Activated naive CD8-positive, alpha-beta T cell treated with anti-CD3 and anti-CD28 coated beads, Interleukin-2, amount 10 ng/mL, durations not matched to agents 7 days and 5 days (primary cell): ENCODE measurements around the gene ACOX3. TPM values are rescaled to one million over a fixed set of nuclear protein-coding genes. Genes with fewer than 3 reads are reported as not detected.
A peak's percentile ranks its signal among the peaks of the same experiment; 100 is the strongest.
"Not testable (repeated sequence)": the region's sequence is repeated elsewhere in the genome, so short reads cannot be mapped to it uniquely, and the experiment has no call there.

ENCODE experiments used
- ATAC-seq: fragments of 150-1000 bp; cut with Tn5 transposase; one replicate; pipeline ENCODE4 v1.10.0; 2021; ENCODE audit warnings: low read depth, moderate library complexity
- POLR2A ChIA-PET: fragments of 350-600 bp; sonication (Branson Sonifier 250); formaldehyde crosslinking; loops from one replicate; lab custom pipeline; 2021; ENCODE audit warnings: antibody characterized with exemption; lab: Charles Lee
- DNase-seq: peaks from one replicate; pipeline ENCODE4 v3.0.0; 2021
- H3K27ac Mint-ChIP-seq: one replicate; pipeline ENCODE4 v1.8.0; 2022; ENCODE audit warnings: mild to moderate bottlenecking, mixed read lengths
- H3K27me3 Mint-ChIP-seq: one replicate; pipeline ENCODE4 v1.8.0; 2022; ENCODE audit warnings: mild to moderate bottlenecking, moderate library complexity, mixed read lengths
- H3K36me3 Mint-ChIP-seq: one replicate; pipeline ENCODE4 v1.8.0; 2021; ENCODE audit warnings: mild to moderate bottlenecking, mixed read lengths
- H3K4me1 Mint-ChIP-seq: one replicate; pipeline ENCODE4 v1.8.0; 2021; ENCODE audit warnings: mixed read lengths
- H3K4me3 Mint-ChIP-seq: one replicate; pipeline ENCODE4 v1.8.0; 2022; ENCODE audit warnings: mild to moderate bottlenecking, moderate library complexity, mixed read lengths
- H3K9me3 Mint-ChIP-seq: one replicate; pipeline ENCODE4 v1.8.0; 2021; ENCODE audit warnings: mixed read lengths
- total RNA-seq, 2 experiments: library from RNA; stranded (reverse); gene quantifications; one replicate each; pipeline ENCODE4 v1.2.3, GENCODE V29; 2021

The ACOX3 gene
- total RNA-seq, 2 experiments from 2014 or later, result 15.2 to 16.6 TPM

GRCh38 chr4:8437281-8437680 lies 3.2 kb downstream of the ACOX3 start:
- POLR2A ChIA-PET, result interaction anchor here (1.1 kb wide), 1 partner anchor 9 kb away, joined by 5 read pairs; no protein-coding TSS in a partner anchor
- H3K27ac Mint-ChIP-seq, result no peak overlapping the region

GRCh38 chr4:8435656-8436121 lies 4.8 kb downstream of the ACOX3 start:
- no peaks in the 10 kb centered on the region for H3K27me3 Mint-ChIP-seq
- peaks cover 7% of the 10 kb centered on the region for H3K36me3 Mint-ChIP-seq
- ATAC-seq (peak; percentile 35), DNase-seq (peak; percentile 49)
- peaks cover 28% of the 10 kb centered on the region for H3K4me1 Mint-ChIP-seq
- peak overlapping the region; percentile 88 for H3K27ac Mint-ChIP-seq
- POLR2A ChIA-PET, result interaction anchor here (0.6 to 1.3 kb wide), 2 partner anchors 237 to 1752 kb away, joined by 3 read pairs; partner anchors contain the start of gene SH3TC1
- H3K9me3 Mint-ChIP-seq, result no peaks in the 10 kb centered on the region
- peak overlapping the region; percentile 82 for H3K4me3 Mint-ChIP-seq

More at GRCh38 chr4:8437281-8437680, 3.2 kb downstream of the ACOX3 start:
- Mint-ChIP-seq H3K9me3 (no peaks in the 10 kb centered on the region), H3K4me1 (peaks cover 36% of the 10 kb centered on the region), H3K36me3 (peaks cover 7% of the 10 kb centered on the region), H3K27me3 (no peaks in the 10 kb centered on the region), H3K4me3 (no peak overlapping the region)
- no peak for DNase-seq
- no peak for ATAC-seq

- Mint-ChIP-seq H3K27ac (no peak overlapping the region), H3K36me3 (peaks cover 2% of the 10 kb centered on the region), H3K4me1 (peaks cover 22% of the 10 kb centered on the region), H3K4me3 (peak overlapping the region; percentile 82), H3K9me3 (no peaks in the 10 kb centered on the region), H3K27me3 (no peaks in the 10 kb centered on the region)
- DNase-seq (no peak), ATAC-seq (no peak)
- POLR2A ChIA-PET, result no interaction called here
Measured at GRCh38 chr4:8434251-8435073, 6.1 kb downstream of the ACOX3 start.

GRCh38 chr4:8433136-8433535 lies 7.4 kb downstream of the ACOX3 start:
- Mint-ChIP-seq H3K4me1 (peaks cover 25% of the 10 kb centered on the region), H3K4me3 (no peak overlapping the region), H3K27me3 (no peaks in the 10 kb centered on the region), H3K27ac (no peak overlapping the region), H3K36me3 (peaks cover 2% of the 10 kb centered on the region), H3K9me3 (no peaks in the 10 kb centered on the region)
- no peak for ATAC-seq
- no peak for DNase-seq
- POLR2A ChIA-PET, result no interaction called here

- Mint-ChIP-seq H3K9me3 (no peaks in the 10 kb centered on the region), H3K36me3 (peaks cover 2% of the 10 kb centered on the region), H3K27me3 (no peaks in the 10 kb centered on the region), H3K4me1 (peaks cover 22% of the 10 kb centered on the region), H3K27ac (no peak overlapping the region), H3K4me3 (no peak overlapping the region)
- POLR2A ChIA-PET, result no interaction called here
- ATAC-seq, result no peak
- DNase-seq, result no peak
Measured at GRCh38 chr4:8431553-8431952, 9.0 kb downstream of the ACOX3 start.

GRCh38 chr4:8428288-8429097 lies 12.0 kb downstream of the ACOX3 start:
- Mint-ChIP-seq H3K4me3 (peak overlapping the region; percentile 95), H3K36me3 (no peaks in the 10 kb centered on the region), H3K4me1 (peaks cover 12% of the 10 kb centered on the region), H3K27ac (peak overlapping the region; percentile 91), H3K27me3 (no peaks in the 10 kb centered on the region), H3K9me3 (no peaks in the 10 kb centered on the region)
- DNase-seq (peak; percentile 98), ATAC-seq (peak; percentile 95)
- POLR2A ChIA-PET, result interaction anchor here (0.5 to 2.2 kb wide), 4 partner anchors 9 to 1529 kb away, joined by 3 to 27 read pairs (median 4); partner anchors contain the start of genes ACOX3 and TRMT44

GRCh38 chr4:8427761-8428287 lies 12.7 kb downstream of the ACOX3 start:
- peaks cover 12% of the 10 kb centered on the region for H3K4me1 Mint-ChIP-seq
- peak overlapping the region; percentile 95 for H3K4me3 Mint-ChIP-seq
- ATAC-seq (peak; percentile 46), DNase-seq (no peak)
- H3K27me3 Mint-ChIP-seq, result no peaks in the 10 kb centered on the region
- H3K36me3 Mint-ChIP-seq, result no peaks in the 10 kb centered on the region
- H3K27ac Mint-ChIP-seq, result peak overlapping the region; percentile 91
- POLR2A ChIA-PET, result interaction anchor here (0.5 to 2.2 kb wide), 4 partner anchors 9 to 1528 kb away, joined by 3 to 27 read pairs (median 4); partner anchors contain the start of genes ACOX3 and TRMT44
- H3K9me3 Mint-ChIP-seq, result no peaks in the 10 kb centered on the region

GRCh38 chr4:8427262-8427661 lies 13.3 kb downstream of the ACOX3 start:
- Mint-ChIP-seq H3K4me1 (peaks cover 12% of the 10 kb centered on the region), H3K27ac (no peak overlapping the region), H3K27me3 (no peaks in the 10 kb centered on the region), H3K36me3 (no peaks in the 10 kb centered on the region), H3K9me3 (no peaks in the 10 kb centered on the region), H3K4me3 (peak overlapping the region; percentile 95)
- ATAC-seq (no peak), DNase-seq (no peak)
- POLR2A ChIA-PET, result interaction anchor here (2.2 kb wide), 1 partner anchor 13 kb away, joined by 27 read pairs; the partner anchor contains the start of genes ACOX3 and TRMT44

- Mint-ChIP-seq H3K27me3 (no peaks in the 10 kb centered on the region), H3K27ac (no peak overlapping the region), H3K4me1 (peaks cover 10% of the 10 kb centered on the region), H3K36me3 (peaks cover 4% of the 10 kb centered on the region), H3K4me3 (no peak overlapping the region), H3K9me3 (no peaks in the 10 kb centered on the region)
- POLR2A ChIA-PET, result no interaction called here
- no peak for ATAC-seq
- no peak for DNase-seq
Measured at GRCh38 chr4:8422786-8423185, 17.7 kb downstream of the ACOX3 start.

GRCh38 chr4:8422327-8422726 lies 18.2 kb downstream of the ACOX3 start:
- POLR2A ChIA-PET, result no interaction called here
- Mint-ChIP-seq H3K9me3 (no peaks in the 10 kb centered on the region), H3K27me3 (no peaks in the 10 kb centered on the region), H3K4me3 (no peak overlapping the region), H3K36me3 (peaks cover 4% of the 10 kb centered on the region), H3K4me1 (peaks cover 8% of the 10 kb centered on the region), H3K27ac (no peak overlapping the region)
- no peak for ATAC-seq
- no peak for DNase-seq

- ATAC-seq, H3K27me3 Mint-ChIP-seq, H3K36me3 Mint-ChIP-seq, H3K9me3 Mint-ChIP-seq, POLR2A ChIA-PET, H3K4me3 Mint-ChIP-seq, H3K27ac Mint-ChIP-seq, DNase-seq, H3K4me1 Mint-ChIP-seq: not testable (repeated sequence)
Measured at GRCh38 chr4:8420151-8420550, 20.4 kb downstream of the ACOX3 start.

- DNase-seq (no peak), ATAC-seq (no peak)
- peaks cover 6% of the 10 kb centered on the region for H3K4me1 Mint-ChIP-seq
- H3K36me3 Mint-ChIP-seq, result peaks cover 5% of the 10 kb centered on the region
- no peaks in the 10 kb centered on the region for H3K9me3 Mint-ChIP-seq
- H3K4me3 Mint-ChIP-seq, result no peak overlapping the region
- H3K27ac Mint-ChIP-seq, result no peak overlapping the region
- H3K27me3 Mint-ChIP-seq, result no peaks in the 10 kb centered on the region
- POLR2A ChIA-PET, result no interaction called here
Measured at GRCh38 chr4:8419222-8420041, 21.1 kb downstream of the ACOX3 start.
